GM06990 (cell line): ENCODE measurements around the gene GALNT18.

ENCODE experiments used
- DNase-seq: peaks from one replicate; pipeline ENCODE4 v3.0.0-alpha.2; 2011; ENCODE audit not compliant: insufficient read length; ENCODE audit errors: extremely low read depth
- H3K27me3 ChIP-seq: replicated peaks from 2 replicates; pipeline ENCODE4 v1.6.0; 2011; ENCODE audit warnings: low read length; ENCODE audit not compliant: control insufficient read depth, insufficient read depth
- H3K36me3 ChIP-seq: 2 replicates; pipeline ENCODE4 v1.5.1; 2011; ENCODE audit warnings: low read length; ENCODE audit not compliant: control insufficient read depth, insufficient read depth
- H3K4me3 ChIP-seq: replicated peaks from 2 replicates; pipeline ENCODE4 v1.5.1; 2011; ENCODE audit warnings: low read depth, mild to moderate bottlenecking, control low read depth, low read length
- CTCF ChIP-seq: IDR thresholded peaks from 2 replicates; pipeline ENCODE4 v1.5.1; 2011; ENCODE audit warnings: low read length, control low read depth, mild to moderate bottlenecking, inconsistent platforms; ENCODE audit not compliant: insufficient read depth, poor library complexity, severe bottlenecking

GALNT18 gene

DNA sequence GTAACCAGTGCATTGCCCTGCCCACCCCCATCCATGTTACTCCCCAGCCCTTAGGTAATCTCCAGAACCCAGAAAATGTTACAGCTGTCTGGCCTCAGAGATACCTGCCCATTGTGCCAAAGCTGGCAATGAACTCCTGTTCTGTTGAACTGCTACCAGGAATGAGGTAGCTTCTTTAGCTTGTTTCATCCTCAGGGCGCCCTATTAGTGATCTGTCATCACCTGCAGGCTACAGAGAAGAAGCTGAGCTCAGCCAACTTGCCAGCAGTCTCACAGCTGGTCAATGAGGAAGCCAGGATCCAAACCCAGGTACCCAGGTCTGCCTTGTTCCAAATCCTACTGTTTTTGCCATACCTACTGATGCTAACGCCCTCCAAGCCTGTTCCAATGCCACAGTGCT is 88.7 kb downstream of the GALNT18 start:
- no peak for DNase-seq
- no peak for TF ChIP-seq CTCF
- no peaks in the 10 kb centered on the region for H3K27me3 ChIP-seq
- H3K36me3 ChIP-seq, result no peaks in the 10 kb centered on the region
- H3K4me3 ChIP-seq, result no peak overlapping the region

DNA sequence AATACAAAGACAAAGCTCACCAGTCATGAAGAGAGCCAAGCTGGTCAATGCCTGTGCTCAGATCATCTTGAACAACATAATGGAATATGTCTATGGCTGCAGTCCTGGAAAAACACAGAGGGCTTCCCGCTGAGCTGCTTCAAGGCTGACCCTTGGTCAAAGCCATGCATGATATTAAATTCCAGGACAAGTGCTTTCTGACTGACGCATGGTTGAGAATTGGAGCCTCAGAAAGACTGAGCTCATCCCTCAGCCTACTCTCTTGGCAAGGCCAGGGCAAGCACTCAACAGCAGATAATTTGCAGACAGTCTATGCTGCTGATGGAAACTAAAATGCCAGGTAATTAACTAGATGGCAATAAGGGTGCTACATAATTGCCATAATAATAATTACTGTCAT is 89.2 kb downstream of the GALNT18 start:
- no peaks in the 10 kb centered on the region for H3K27me3 ChIP-seq
- DNase-seq, result no peak
- no peaks in the 10 kb centered on the region for H3K36me3 ChIP-seq
- no peak for TF ChIP-seq CTCF
- H3K4me3 ChIP-seq, result no peak overlapping the region

DNA sequence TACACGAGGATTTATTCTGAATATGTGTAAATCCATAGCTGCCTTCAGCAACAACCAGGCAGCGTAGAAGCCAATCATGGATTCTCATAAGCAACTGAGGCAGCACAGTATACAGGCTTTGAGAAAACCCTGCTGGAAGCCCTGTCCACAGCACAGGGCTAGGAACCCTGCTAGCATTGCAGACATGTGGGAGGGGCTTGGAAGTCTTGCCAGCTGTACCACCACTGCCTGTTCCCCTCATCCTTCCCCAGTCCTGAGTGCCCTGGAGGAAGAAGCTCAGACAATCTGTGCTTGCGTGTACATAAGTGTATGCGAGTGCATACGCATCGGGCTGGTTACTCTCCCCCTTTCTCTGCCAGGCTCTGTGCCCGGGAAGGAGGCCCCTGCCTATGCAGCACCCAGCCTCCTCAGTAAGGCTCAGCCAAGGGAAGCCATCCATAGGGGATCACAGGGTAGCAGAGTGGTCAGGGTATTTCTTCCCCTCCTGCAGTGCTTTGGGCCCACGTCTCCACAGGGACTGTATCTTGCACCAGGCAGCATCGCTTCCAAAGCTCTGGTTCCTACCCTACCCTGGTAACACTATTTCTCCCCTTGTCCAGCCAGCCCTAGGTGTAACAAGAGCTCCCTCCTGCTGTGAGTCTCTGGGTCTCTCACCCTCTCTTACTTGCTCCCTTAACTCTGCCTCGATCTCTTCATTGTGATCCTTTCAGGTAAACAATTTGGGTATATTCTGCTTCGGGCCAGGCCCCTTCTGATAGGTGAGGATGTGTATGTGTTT is 90.5 kb downstream of the GALNT18 start:
- TF ChIP-seq CTCF, result no peak
- Histone ChIP-seq H3K4me3 (no peak overlapping the region), H3K36me3 (no peaks in the 10 kb centered on the region), H3K27me3 (no peaks in the 10 kb centered on the region)
- no peak for DNase-seq

GRCh38 chr11:11528986-11529385 is 92.8 kb downstream of the GALNT18 start:
- Histone ChIP-seq H3K27me3 (no peaks in the 10 kb centered on the region), H3K36me3 (no peaks in the 10 kb centered on the region), H3K4me3 (no peak overlapping the region)
- no peak for TF ChIP-seq CTCF
- DNase-seq, result no peak

DNA sequence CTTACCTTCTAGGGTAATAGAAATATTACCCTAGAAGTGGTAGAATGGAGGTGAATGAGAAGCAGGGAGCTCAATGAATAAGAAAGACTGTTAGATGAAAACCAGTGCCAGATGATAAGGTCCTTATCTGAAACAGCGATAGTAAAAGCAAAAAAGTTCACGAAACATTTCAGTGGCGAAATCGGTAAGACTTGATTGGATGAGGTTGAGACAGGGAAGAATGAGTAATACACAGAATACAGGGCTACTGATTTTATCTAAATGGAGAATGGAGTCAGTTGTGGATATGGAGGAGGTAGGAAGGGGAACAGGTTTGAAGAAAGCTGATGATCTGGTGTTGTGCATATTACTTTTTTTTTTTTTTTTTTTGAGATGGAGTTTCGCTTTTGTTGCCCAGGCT is 96.5 kb downstream of the GALNT18 start:
- no peaks in the 10 kb centered on the region for H3K27me3 ChIP-seq
- H3K4me3 ChIP-seq, result no peak overlapping the region
- no peak for DNase-seq
- no peaks in the 10 kb centered on the region for H3K36me3 ChIP-seq
- TF ChIP-seq CTCF, result no peak
